Central memory CD8-positive, alpha-beta T cell (primary cell): ENCODE measurements around the gene PROCR.

Experiments used
- ATAC-seq: fragments of 150-1000 bp; cut with Tn5 transposase; replicated peaks from 2 replicates; pipeline ENCODE4 v1.10.0; 2022; ENCODE audit warnings: mild to moderate bottlenecking, moderate FRiP score, moderate number of reproducible peaks; ENCODE audit not compliant: poor library complexity, severe bottlenecking; ENCODE audit errors: extremely low read depth
- DNase-seq, 2 donors: peaks; one replicate each; pipeline ENCODE4 v3.0.0; 2021; ENCODE audit warnings: low spot score in 2 of 2
- H3K27ac Mint-ChIP-seq: one replicate; pipeline ENCODE4 v1.8.0; 2022; ENCODE audit warnings: low read depth, mild to moderate bottlenecking, moderate library complexity, mixed read lengths
- H3K27me3 Mint-ChIP-seq: one replicate; pipeline ENCODE4 v1.8.0; 2022; ENCODE audit warnings: mixed read lengths
- H3K36me3 Mint-ChIP-seq: one replicate; pipeline ENCODE4 v1.8.0; 2022; ENCODE audit warnings: mild to moderate bottlenecking, moderate library complexity, mixed read lengths; ENCODE audit not compliant: insufficient read depth
- H3K4me1 Mint-ChIP-seq: one replicate; pipeline ENCODE4 v1.8.0; 2022; ENCODE audit warnings: mixed read lengths
- H3K4me3 Mint-ChIP-seq: one replicate; pipeline ENCODE4 v1.8.0; 2022; ENCODE audit warnings: mild to moderate bottlenecking, moderate library complexity, mixed read lengths
- H3K9me3 Mint-ChIP-seq: one replicate; pipeline ENCODE4 v1.8.0; 2022; ENCODE audit warnings: mixed read lengths

Gene PROCR

DNA sequence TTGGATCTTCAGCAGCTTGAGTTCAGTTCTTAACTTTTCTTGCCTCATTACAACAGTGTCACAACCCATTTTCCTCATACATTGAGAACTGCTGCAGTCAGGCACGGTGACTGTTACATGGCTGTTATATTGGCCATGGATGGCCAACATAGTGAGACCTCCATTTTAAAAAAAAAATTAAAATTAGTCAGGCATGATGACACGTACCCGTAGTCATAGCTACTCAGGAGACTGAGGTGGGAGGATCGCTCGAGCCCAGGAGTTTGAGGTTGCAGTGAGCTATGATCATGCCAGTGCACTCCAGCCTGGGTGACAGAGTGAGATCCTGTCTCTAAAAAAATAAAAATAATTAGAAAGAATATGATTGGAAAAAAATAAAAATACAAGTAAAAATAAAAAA is 44.7 kb downstream of the PROCR start:
- H3K9me3 Mint-ChIP-seq: no peaks in the 10 kb centered on the region
- no peak for DNase-seq
- peaks cover 7% of the 10 kb centered on the region for H3K36me3 Mint-ChIP-seq
- no peak overlapping the region for H3K27ac Mint-ChIP-seq
- no peaks in the 10 kb centered on the region for H3K27me3 Mint-ChIP-seq
- ATAC-seq: no peak
- no peaks in the 10 kb centered on the region for H3K4me1 Mint-ChIP-seq
- no peak overlapping the region for H3K4me3 Mint-ChIP-seq

GRCh38 chr20:35223941-35224340 is 52.1 kb downstream of the PROCR start:
- Mint-ChIP-seq H3K4me3 (no peak overlapping the region), H3K36me3 (peaks cover 6% of the 10 kb centered on the region), H3K9me3 (no peaks in the 10 kb centered on the region), H3K27me3 (peaks cover 17% of the 10 kb centered on the region), H3K27ac (no peak overlapping the region), H3K4me1 (no peaks in the 10 kb centered on the region)
- DNase-seq: no peak
- ATAC-seq: no peak

DNA sequence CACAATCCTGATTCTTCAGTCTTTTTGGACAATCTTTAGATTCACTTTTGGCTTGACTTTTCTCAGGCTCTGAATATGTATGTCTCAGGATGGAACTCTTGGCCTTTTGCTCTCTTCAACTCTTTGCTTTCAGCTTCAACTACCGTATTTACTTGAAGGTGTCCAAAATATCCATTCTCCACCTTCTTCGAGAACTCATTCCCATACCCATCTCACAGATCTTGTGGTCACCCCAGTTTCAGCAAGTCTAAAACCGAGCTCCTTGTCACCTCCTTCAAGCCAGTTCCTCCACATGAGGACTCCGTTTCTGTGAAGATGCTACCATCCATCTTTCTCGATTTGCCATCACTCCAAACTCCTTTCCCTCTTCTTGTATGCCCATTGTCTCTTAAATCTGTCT is 52.7 kb downstream of the PROCR start:
- Mint-ChIP-seq H3K9me3 (no peaks in the 10 kb centered on the region), H3K27ac (no peak overlapping the region), H3K36me3 (peaks cover 5% of the 10 kb centered on the region), H3K4me3 (no peak overlapping the region), H3K4me1 (no peaks in the 10 kb centered on the region), H3K27me3 (peaks cover 23% of the 10 kb centered on the region)
- ATAC-seq (no peak), DNase-seq (no peak)

DNA sequence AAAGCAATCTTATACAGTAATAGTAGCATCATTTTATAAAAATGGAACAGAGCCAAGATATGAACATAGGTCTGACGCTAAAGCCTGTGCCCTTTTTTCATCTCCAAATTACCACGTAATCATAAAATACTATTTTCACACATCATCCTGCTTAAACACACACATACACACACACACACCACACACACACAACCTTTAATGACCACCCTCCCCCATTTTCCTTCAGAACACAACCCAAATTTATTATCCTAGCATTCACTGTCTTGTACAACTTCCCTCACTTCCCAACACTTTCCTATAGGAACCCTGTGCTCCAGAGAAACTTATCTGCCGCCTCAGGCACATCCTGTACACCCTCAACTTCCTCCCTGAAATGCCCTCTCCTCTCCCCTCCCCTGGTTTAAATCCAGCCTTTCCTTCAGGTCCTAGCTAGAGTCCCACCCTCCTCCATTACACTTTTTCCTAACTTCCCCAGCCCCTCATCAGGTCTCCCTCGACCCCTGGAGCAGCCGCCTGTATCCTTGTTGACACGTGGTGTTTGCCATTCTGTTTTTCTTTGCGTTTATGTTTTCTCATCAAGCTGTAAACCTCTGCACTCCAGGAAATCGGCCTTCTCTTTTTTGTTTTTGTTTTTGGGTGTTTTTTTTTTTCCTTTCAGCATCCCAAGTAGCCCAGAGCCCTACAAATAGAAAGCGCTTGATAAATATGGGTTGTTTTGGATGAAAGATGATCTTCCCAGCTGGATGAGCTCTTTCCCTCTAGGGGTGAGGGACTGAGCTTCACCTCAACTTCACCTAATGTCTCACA is 53.6 kb downstream of the PROCR start:
- H3K9me3 Mint-ChIP-seq: no peaks in the 10 kb centered on the region
- ATAC-seq: no peak
- peak overlapping the region; percentile 39 for H3K4me3 Mint-ChIP-seq
- H3K4me1 Mint-ChIP-seq: no peaks in the 10 kb centered on the region
- H3K36me3 Mint-ChIP-seq: peaks cover 5% of the 10 kb centered on the region
- H3K27me3 Mint-ChIP-seq: peaks cover 23% of the 10 kb centered on the region
- no peak for DNase-seq
- no peak overlapping the region for H3K27ac Mint-ChIP-seq

DNA sequence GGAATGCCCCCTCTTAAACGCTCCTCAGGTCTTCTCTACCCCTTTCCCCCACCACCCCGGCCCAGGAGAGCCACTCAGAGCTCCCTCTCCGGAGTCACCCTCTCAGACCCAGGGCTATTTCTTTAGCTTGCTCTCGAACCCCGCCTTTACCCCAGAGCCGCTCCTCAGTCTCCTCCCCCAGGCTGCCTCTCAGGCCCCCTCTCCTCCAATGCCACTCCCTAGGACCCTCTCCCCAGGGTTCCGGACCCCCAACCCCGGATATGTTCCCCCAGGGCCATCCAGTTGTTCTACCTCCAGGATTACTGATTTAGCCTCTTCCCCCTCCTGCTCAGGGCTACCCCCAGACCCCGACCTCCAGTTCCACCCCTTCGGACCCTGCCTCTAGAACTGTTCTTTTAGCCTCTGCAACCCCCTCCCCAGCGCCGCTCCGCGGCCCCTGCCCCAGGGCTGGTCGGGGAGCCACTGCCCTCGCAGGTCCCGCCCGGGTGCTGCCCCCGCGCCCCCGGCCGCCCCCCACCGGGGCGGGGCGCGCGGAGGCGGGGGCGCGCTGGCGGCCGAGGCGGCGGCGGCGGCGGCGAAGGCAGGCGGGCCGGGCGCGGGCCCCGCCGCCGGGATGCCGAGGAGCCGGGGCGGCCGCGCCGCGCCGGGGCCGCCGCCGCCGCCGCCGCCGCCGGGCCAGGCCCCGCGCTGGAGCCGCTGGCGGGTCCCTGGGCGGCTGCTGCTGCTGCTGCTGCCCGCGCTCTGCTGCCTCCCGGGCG is 54.4 kb downstream of the PROCR start, which contains the start of gene MMP24:
TSS of gene MMP24 (plus strand) at position 565 of the 758 bp plus-strand sequence. CDS start at position 614, 49 bp downstream.
- Mint-ChIP-seq H3K36me3 (peaks cover 10% of the 10 kb centered on the region), H3K4me1 (no peaks in the 10 kb centered on the region), H3K4me3 (peak within 1 kb of the TSS; percentile 60), H3K27ac (no peak within 1 kb of the TSS), H3K27me3 (peaks cover 23% of the 10 kb centered on the region), H3K9me3 (no peaks in the 10 kb centered on the region)
- DNase-seq (no peak), ATAC-seq (peak; percentile 19)
